GM12878 (cell line): ENCODE measurements around the gene AMPH. TPM values are rescaled to one million over a fixed set of nuclear protein-coding genes. Genes with fewer than 3 reads are reported as not detected.

Source experiments
- ATAC-seq: fragments of 200-7000 bp; cut with Tn5 transposase; 3 replicates; pipeline ENCODE4 v1.9.1; 2020; ENCODE audit warnings: mild to moderate bottlenecking, moderate library complexity
- BruUV-seq: library from RNA; stranded (reverse); fragments of 400-500 nt; replicated peaks from 2 replicates; lab custom pipeline; 2021; lab: Mats Ljungman, UMichigan
- CTCF ChIA-PET: fragments of 300-600 bp; sonication (Branson Sonifier 250); formaldehyde crosslinking; extraction: SDS; loops from one replicate; lab custom pipeline; 2021; ENCODE audit warnings: inconsistent platforms; lab: Yijun Ruan, JAX
- POLR2A ChIA-PET: fragments of 350-600 bp; formaldehyde crosslinking; extraction: SDS; loops from one replicate; lab custom pipeline; 2021; ENCODE audit warnings: inconsistent platforms; lab: Charles Lee
- RAD21 ChIA-PET: fragments of 300-600 bp; sonication (Branson Sonifier 250); formaldehyde crosslinking; loops from one replicate; lab custom pipeline; 2023; ENCODE audit warnings: antibody characterized with exemption; ENCODE audit not compliant: unreplicated experiment; lab: Charles Lee
- SMC1A ChIA-PET: fragments of 300-600 bp; sonication (Branson Sonifier 250); formaldehyde crosslinking; loops from one replicate; lab custom pipeline; 2023; ENCODE audit not compliant: unreplicated experiment, uncharacterized antibody; lab: Charles Lee
- DNase-seq: peaks from one replicate; pipeline ENCODE4 v3.0.0-alpha.2; 2011; ENCODE audit warnings: low read depth, low spot score
- FAIRE-seq: peaks from 3 replicates; lab custom pipeline; 2011; peaks lifted over from hg19 to GRCh38; lab: Jason Lieb, UNC
- H2AFZ ChIP-seq: 2 replicates; pipeline ENCODE4 v1.6.0; 2011; ENCODE audit warnings: low read depth, low read length, control low read depth; ENCODE audit not compliant: control insufficient read depth
- H3K27ac ChIP-seq: 2 replicates; pipeline ENCODE4 v1.5.1; 2011; ENCODE audit warnings: control low read depth; ENCODE audit not compliant: control insufficient read depth, insufficient read depth
- H3K27me3 ChIP-seq, 2 experiments: replicated peaks in 1 of 2; 2 replicates each; pipeline versions ENCODE4 v1.6.0 to v1.6.1; 2011; ENCODE audit warnings: low read length in 1 of 2; ENCODE audit not compliant: control insufficient read depth in 2 of 2, insufficient read depth in 2 of 2
- H3K36me3 ChIP-seq, 2 experiments: 2 replicates each; pipeline ENCODE4 v1.5.1; 2011; ENCODE audit warnings: low read length in 1 of 2; ENCODE audit not compliant: control insufficient read depth in 2 of 2, insufficient read depth in 2 of 2
- H3K4me1 ChIP-seq: 2 replicates; pipeline ENCODE4 v1.6.1; 2011; ENCODE audit warnings: mild to moderate bottlenecking, low read length, moderate library complexity, mixed read lengths; ENCODE audit not compliant: control insufficient read depth, insufficient read depth
- H3K4me2 ChIP-seq: 2 replicates; pipeline ENCODE4 v1.6.0; 2011; ENCODE audit warnings: control low read depth; ENCODE audit not compliant: control insufficient read depth, insufficient read depth
- H3K4me3 ChIP-seq: fragments of 200-600 bp; sonication (generic); 2 replicates; pipeline ENCODE4 v1.5.1; 2016
- H3K79me2 ChIP-seq: 2 replicates; pipeline ENCODE4 v1.6.0; 2011; ENCODE audit warnings: low read length; ENCODE audit not compliant: control insufficient read depth, insufficient read depth
- H3K9ac ChIP-seq: 2 replicates; pipeline ENCODE4 v1.8.0; 2011; ENCODE audit warnings: low read length, control low read depth, mixed read lengths; ENCODE audit not compliant: control insufficient read depth, insufficient read depth
- H3K9me3 ChIP-seq: replicated peaks from 3 replicates; pipeline ENCODE4 v1.5.1; 2011; ENCODE audit warnings: mild to moderate bottlenecking, low read length; ENCODE audit not compliant: control insufficient read depth, insufficient read depth
- H4K20me1 ChIP-seq: 2 replicates; pipeline ENCODE4 v1.6.0; 2011; ENCODE audit not compliant: control insufficient read depth, insufficient read depth
- ATF3 ChIP-seq: IDR thresholded peaks from 2 replicates; pipeline ENCODE4 v1.6.1; 2011; ENCODE audit warnings: low read depth, mild to moderate bottlenecking, low read length, moderate library complexity, borderline replicate concordance; ENCODE audit errors: extremely low read depth
- ATF7 ChIP-seq: fragments of 450-650 bp; IDR thresholded peaks from 2 replicates; pipeline ENCODE4 v1.6.1; 2016; ENCODE audit warnings: low read depth, mild to moderate bottlenecking
- E2F8 ChIP-seq: fragments of 450-650 bp; IDR thresholded peaks from 2 replicates; pipeline ENCODE4 v1.6.1; 2018; ENCODE audit warnings: mild to moderate bottlenecking, low read depth, moderate library complexity; ENCODE audit not compliant: partially characterized antibody
- GATAD2B ChIP-seq: fragments of 450-650 bp; conservative IDR thresholded peaks from 2 replicates; pipeline ENCODE4 v1.6.1; 2017; ENCODE audit warnings: low read depth, mild to moderate bottlenecking, moderate library complexity
- LARP7 ChIP-seq: fragments of 450-650 bp; IDR thresholded peaks from 2 replicates; pipeline ENCODE4 v1.6.1; 2017; ENCODE audit warnings: mild to moderate bottlenecking
- PAX8 ChIP-seq: fragments of 450-650 bp; IDR thresholded peaks from 2 replicates; pipeline ENCODE4 v1.6.1; 2017; ENCODE audit warnings: mild to moderate bottlenecking, moderate library complexity
- POLR2AphosphoS2 ChIP-seq: IDR thresholded peaks from 2 replicates; pipeline ENCODE4 v1.6.1; 2011; ENCODE audit warnings: low read depth, mild to moderate bottlenecking, low read length, improper control_type of control experiment, moderate library complexity
- POLR2AphosphoS5 ChIP-seq: IDR thresholded peaks from 2 replicates; pipeline ENCODE4 v1.6.1; 2011; ENCODE audit warnings: mild to moderate bottlenecking, low read length, inconsistent platforms
- RAD51 ChIP-seq: fragments of 450-650 bp; IDR thresholded peaks from 2 replicates; pipeline ENCODE4 v1.6.1; 2016; ENCODE audit warnings: moderate library complexity, mild to moderate bottlenecking, inconsistent platforms
- RB1 ChIP-seq: fragments of 450-650 bp; formaldehyde crosslinking; IDR thresholded peaks from 2 replicates; pipeline ENCODE4 v1.6.1; 2017; ENCODE audit warnings: mild to moderate bottlenecking, borderline replicate concordance
- RUNX3 ChIP-seq: IDR thresholded peaks from 2 replicates; pipeline ENCODE4 v1.6.1; 2012; ENCODE audit warnings: low read length, inconsistent platforms
- SPI1 ChIP-seq: IDR thresholded peaks from 2 replicates; pipeline ENCODE4 v1.6.1; 2011; ENCODE audit warnings: low read depth, mild to moderate bottlenecking, low read length, moderate library complexity, borderline replicate concordance; ENCODE audit not compliant: insufficient read depth
- WGBS: methylation state at CpG from one replicate; pipeline ENCODE4 v1.1.6; 2016; ENCODE audit warnings: low lambda C conversion rate; ENCODE audit not compliant: insufficient replicate concordance, insufficient coverage; ENCODE audit errors: missing lambda C conversion rate; 5-methylcytosine and 5-hydroxymethylcytosine counted together
- in situ Hi-C: fragments of 300-500 bp; cut with MboI; formaldehyde crosslinking; loops from 9 replicates; pipeline ENCODE4 v1.14.3; 2018; ENCODE audit warnings: mixed read lengths
- intact Hi-C: fragments of 100-400 bp; cut with micrococcal nuclease; formaldehyde crosslinking; loops from one replicate; pipeline ENCODE4 v1.14.2; 2022; ENCODE audit not compliant: unreplicated experiment
- polyA plus RNA-seq, 11 experiments: library from polyadenylated mRNA; depleted of rRNA in 4 of 11; unstranded in 6 of 11; stranded (reverse) in 5 of 11; fragments of >200 nt; fragmentation: Nextera tagmentation in 4 of 11; fragmentation: Illumina TruSeq in 1 of 11; extraction: Ambion mirVana in 4 of 11; extraction: Trizol in 1 of 11; gene quantifications; 1 replicate in 1 of 11; 2 replicates in 10 of 11; pipeline versions ENCODE4 v1.2.1 to v1.2.3, GENCODE V29; 2011 to 2016; ENCODE audit warnings: inconsistent platforms in 2 of 11, missing spikeins in 2 of 11, low read depth in 1 of 11
- total RNA-seq, 4 experiments: library from RNA; depleted of rRNA in 3 of 4; stranded (reverse); fragments of >200 nt in 3 of 4; fragmentation: Illumina TruSeq in 1 of 4; extraction: Trizol in 1 of 4; gene quantifications; 2 replicates each; pipeline versions ENCODE4 v1.2.1 to v1.2.3, GENCODE V29; 2013 to 2021
- TF ChIP-seq, protein P1 (sequence below): fragments of 450-650 bp; IDR thresholded peaks from 2 replicates; pipeline ENCODE4 v1.6.1; 2017; ENCODE audit warnings: borderline replicate concordance
- TF ChIP-seq, protein P2 (sequence below): IDR thresholded peaks from 2 replicates; pipeline ENCODE4 v1.6.1; 2011; ENCODE audit warnings: low read depth, low read length, improper control_type of control experiment, borderline replicate concordance

AMPH gene
- total and polyA plus RNA-seq, 10 of the 15 experiments (the other 5 are each of a cell fraction or from before 2014, with no cell fraction given), result 0.03 to 0.24 (median 0.08) TPM; not detected in 2

DNA sequence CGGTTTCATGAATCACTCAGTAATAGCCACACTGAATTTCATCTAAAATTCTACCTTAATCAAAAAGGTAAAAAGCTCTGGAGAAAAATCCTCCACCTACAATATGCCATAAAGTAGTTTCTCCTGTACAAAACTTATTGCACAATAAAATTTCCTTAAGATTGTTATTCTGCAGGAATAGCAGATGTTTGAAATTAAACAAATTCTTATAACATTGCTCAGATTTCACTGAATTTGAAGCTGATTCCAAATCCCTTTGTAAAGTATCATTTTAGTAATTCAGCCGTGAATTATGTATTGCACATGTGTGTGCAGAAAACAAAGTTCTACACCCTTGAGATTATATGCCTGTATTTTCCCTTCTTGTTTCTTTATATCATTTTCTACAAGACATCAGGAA is 123.8 kb downstream of the AMPH start (continued):
- no peak for TF ChIP-seq E2F8

GRCh38 chr7:38506756-38507155 is 124.4 kb downstream of the AMPH start:
- POLR2A ChIA-PET, result no interaction called here
- CTCF ChIA-PET, result interaction anchor here (0.5 kb wide), 1 partner anchor 100 kb away, joined by 4 read pairs; no protein-coding TSS in a partner anchor
- H2AFZ ChIP-seq, result no peak overlapping the region
- DNase-seq, result no peak
- SMC1A ChIA-PET, result no interaction called here
- no peak overlapping the region for H3K4me3 ChIP-seq
- no peaks in the 10 kb centered on the region for H3K79me2 ChIP-seq
- H3K9me3 ChIP-seq, result no peaks in the 10 kb centered on the region
- no peaks in the 10 kb centered on the region for H4K20me1 ChIP-seq
- RAD21 ChIA-PET, result no interaction called here
- no peak overlapping the region for H3K4me2 ChIP-seq
- no peak for TF ChIP-seq RUNX3
- TF ChIP-seq, protein P1, sequence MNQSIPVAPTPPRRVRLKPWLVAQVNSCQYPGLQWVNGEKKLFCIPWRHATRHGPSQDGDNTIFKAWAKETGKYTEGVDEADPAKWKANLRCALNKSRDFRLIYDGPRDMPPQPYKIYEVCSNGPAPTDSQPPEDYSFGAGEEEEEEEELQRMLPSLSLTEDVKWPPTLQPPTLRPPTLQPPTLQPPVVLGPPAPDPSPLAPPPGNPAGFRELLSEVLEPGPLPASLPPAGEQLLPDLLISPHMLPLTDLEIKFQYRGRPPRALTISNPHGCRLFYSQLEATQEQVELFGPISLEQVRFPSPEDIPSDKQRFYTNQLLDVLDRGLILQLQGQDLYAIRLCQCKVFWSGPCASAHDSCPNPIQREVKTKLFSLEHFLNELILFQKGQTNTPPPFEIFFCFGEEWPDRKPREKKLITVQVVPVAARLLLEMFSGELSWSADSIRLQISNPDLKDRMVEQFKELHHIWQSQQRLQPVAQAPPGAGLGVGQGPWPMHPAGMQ, result no peak
- TF ChIP-seq RAD51, result no peak
- TF ChIP-seq POLR2AphosphoS2, result no peak
- TF ChIP-seq PAX8, result no peak
- TF ChIP-seq ATF7, result no peak
- no peak for TF ChIP-seq SPI1
- TF ChIP-seq GATAD2B, result no peak
- TF ChIP-seq, protein P2, sequence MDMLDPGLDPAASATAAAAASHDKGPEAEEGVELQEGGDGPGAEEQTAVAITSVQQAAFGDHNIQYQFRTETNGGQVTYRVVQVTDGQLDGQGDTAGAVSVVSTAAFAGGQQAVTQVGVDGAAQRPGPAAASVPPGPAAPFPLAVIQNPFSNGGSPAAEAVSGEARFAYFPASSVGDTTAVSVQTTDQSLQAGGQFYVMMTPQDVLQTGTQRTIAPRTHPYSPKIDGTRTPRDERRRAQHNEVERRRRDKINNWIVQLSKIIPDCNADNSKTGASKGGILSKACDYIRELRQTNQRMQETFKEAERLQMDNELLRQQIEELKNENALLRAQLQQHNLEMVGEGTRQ, result no peak
- no peak for TF ChIP-seq POLR2AphosphoS5
- no peak for TF ChIP-seq RB1
- TF ChIP-seq LARP7, result no peak
- no peak for TF ChIP-seq ATF3
- intact Hi-C loops (no loop called here), in situ Hi-C loops (no loop called here)
- BruUV-seq, result no TSS peak
- ATAC-seq, result no peak
- H3K9ac ChIP-seq, result no peak overlapping the region
- H3K27ac ChIP-seq, result no peak overlapping the region
- WGBS, result 15% methylated on average over 3 of the region's 3 CpGs
- H3K4me1 ChIP-seq, result no peaks in the 10 kb centered on the region
- H3K27me3 ChIP-seq, result no peaks in the 10 kb centered on the region; a peak in 1 of 4 replicates
- no peaks in the 10 kb centered on the region for H3K36me3 ChIP-seq
- FAIRE-seq, result no peak
